ENCODE results near the gene NLK.
"Not testable (repeated sequence)": the region's sequence is repeated elsewhere in the genome, so short reads cannot be mapped to it uniquely, and the experiment has no call there.

DNA sequence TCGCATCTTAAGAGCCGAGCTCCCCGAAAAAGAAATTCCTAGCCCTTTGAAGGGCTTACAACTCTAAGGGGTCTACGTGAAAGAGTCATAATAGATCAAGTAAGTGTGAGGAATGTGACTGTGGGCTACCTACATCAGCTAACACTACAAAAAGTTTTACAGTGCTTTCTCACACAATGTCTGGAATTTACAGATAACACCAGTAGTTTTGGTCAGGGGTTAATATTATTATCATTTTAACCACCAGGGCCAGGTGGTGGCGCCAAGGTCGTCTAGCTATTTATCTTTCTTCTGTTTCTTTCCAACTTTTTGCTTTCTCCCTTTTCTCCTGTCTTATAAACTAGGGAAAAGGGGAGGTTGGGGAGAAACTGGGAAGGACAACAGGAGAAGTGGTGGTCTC, 188.1 kb downstream of the NLK start:
- not testable (repeated sequence) for TF ChIP-seq POLR2A (IDR thresholded peaks at IDR 0.05); POLR2AphosphoS5 (IDR thresholded peaks at IDR 0.05); EP300 (IDR thresholded peaks at IDR 0.05; ENCODE audit: low read depth)
- TF ChIP-seq, protein P1, sequence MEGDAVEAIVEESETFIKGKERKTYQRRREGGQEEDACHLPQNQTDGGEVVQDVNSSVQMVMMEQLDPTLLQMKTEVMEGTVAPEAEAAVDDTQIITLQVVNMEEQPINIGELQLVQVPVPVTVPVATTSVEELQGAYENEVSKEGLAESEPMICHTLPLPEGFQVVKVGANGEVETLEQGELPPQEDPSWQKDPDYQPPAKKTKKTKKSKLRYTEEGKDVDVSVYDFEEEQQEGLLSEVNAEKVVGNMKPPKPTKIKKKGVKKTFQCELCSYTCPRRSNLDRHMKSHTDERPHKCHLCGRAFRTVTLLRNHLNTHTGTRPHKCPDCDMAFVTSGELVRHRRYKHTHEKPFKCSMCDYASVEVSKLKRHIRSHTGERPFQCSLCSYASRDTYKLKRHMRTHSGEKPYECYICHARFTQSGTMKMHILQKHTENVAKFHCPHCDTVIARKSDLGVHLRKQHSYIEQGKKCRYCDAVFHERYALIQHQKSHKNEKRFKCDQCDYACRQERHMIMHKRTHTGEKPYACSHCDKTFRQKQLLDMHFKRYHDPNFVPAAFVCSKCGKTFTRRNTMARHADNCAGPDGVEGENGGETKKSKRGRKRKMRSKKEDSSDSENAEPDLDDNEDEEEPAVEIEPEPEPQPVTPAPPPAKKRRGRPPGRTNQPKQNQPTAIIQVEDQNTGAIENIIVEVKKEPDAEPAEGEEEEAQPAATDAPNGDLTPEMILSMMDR (IDR thresholded peaks at IDR 0.05), result not testable (repeated sequence)

Data from transverse colon (tissue), 4 donors.